Neural progenitor cell (in vitro differentiated cells): ENCODE data around the gene DISC1. TPM values are rescaled to one million over a fixed set of nuclear protein-coding genes. Genes with fewer than 3 reads are reported as not detected.

Source experiments
- DNase-seq: peaks from one replicate; pipeline ENCODE4 v3.0.0-alpha.2; 2016; ENCODE audit warnings: low spot score
- H2AFZ ChIP-seq: fragments of 200-600 bp; sonication (generic); replicated peaks from 2 replicates; pipeline ENCODE4 v1.6.1; 2016; ENCODE audit warnings: antibody characterized with exemption
- H3F3A ChIP-seq: fragments of 200-600 bp; sonication (generic); 2 replicates; pipeline ENCODE4 v1.6.1; 2016; ENCODE audit warnings: antibody characterized with exemption, low read depth
- H3K27ac ChIP-seq: fragments of 200-600 bp; sonication (generic); 2 replicates; pipeline ENCODE4 v1.5.1; 2016; ENCODE audit warnings: mild to moderate bottlenecking
- H3K27me3 ChIP-seq: fragments of 200-600 bp; sonication (generic); 2 replicates; pipeline ENCODE4 v1.6.1; 2016; ENCODE audit warnings: mild to moderate bottlenecking, moderate library complexity
- H3K36me3 ChIP-seq: fragments of 200-600 bp; sonication (generic); 2 replicates; pipeline ENCODE4 v1.5.1; 2016
- H3K4me1 ChIP-seq: fragments of 200-600 bp; sonication (generic); 2 replicates; pipeline ENCODE4 v1.6.1; 2016; ENCODE audit warnings: mixed run types
- H3K4me2 ChIP-seq: fragments of 200-600 bp; sonication (generic); 2 replicates; pipeline ENCODE4 v1.6.1; 2016
- H3K4me3 ChIP-seq: fragments of 200-600 bp; sonication (generic); 2 replicates; pipeline ENCODE4 v1.5.1; 2016
- H3K79me2 ChIP-seq: fragments of 200-600 bp; sonication (generic); 2 replicates; pipeline ENCODE4 v1.6.1; 2016; ENCODE audit warnings: low read depth
- H3K9ac ChIP-seq: fragments of 200-600 bp; sonication (generic); 2 replicates; pipeline ENCODE4 v1.6.1; 2016
- H3K9me3 ChIP-seq: fragments of 200-600 bp; sonication (generic); 2 replicates; pipeline ENCODE4 v1.5.1; 2016; ENCODE audit warnings: low read depth
- H4K20me1 ChIP-seq: fragments of 200-600 bp; sonication (generic); 2 replicates; pipeline ENCODE4 v1.6.1; 2016; ENCODE audit warnings: low read depth
- H3K27ac Mint-ChIP-seq: 3 replicates; pipeline ENCODE4 v1.8.0; 2021; ENCODE audit warnings: mixed read lengths
- H3K27me3 Mint-ChIP-seq: 2 replicates; pipeline ENCODE4 v1.8.0; 2022; ENCODE audit warnings: low read depth, mild to moderate bottlenecking, inconsistent platforms, moderate library complexity, mixed read lengths; ENCODE audit not compliant: insufficient read depth
- H3K36me3 Mint-ChIP-seq: 3 replicates; pipeline ENCODE4 v1.8.0; 2021; ENCODE audit warnings: mixed read lengths
- H3K4me1 Mint-ChIP-seq: 3 replicates; pipeline ENCODE4 v1.8.0; 2021; ENCODE audit warnings: mixed read lengths
- H3K4me3 Mint-ChIP-seq: 3 replicates; pipeline ENCODE4 v1.8.0; 2021; ENCODE audit warnings: mild to moderate bottlenecking, moderate library complexity, mixed read lengths
- H3K9me3 Mint-ChIP-seq: 3 replicates; pipeline ENCODE4 v1.8.0; 2020; ENCODE audit warnings: mixed read lengths
- EZH2 ChIP-seq: fragments of 200-600 bp; sonication (generic); IDR thresholded peaks from 2 replicates; pipeline ENCODE4 v1.6.1; 2017; ENCODE audit warnings: antibody characterized with exemption, mild to moderate bottlenecking, moderate library complexity
- EZH2phosphoT487 ChIP-seq: fragments of 200-600 bp; sonication (generic); IDR thresholded peaks from 2 replicates; pipeline ENCODE4 v1.6.1; 2017; ENCODE audit warnings: antibody characterized with exemption
- total RNA-seq: library from RNA; depleted of rRNA; stranded (reverse); fragments of >200 nt; gene quantifications from 2 replicates; pipeline ENCODE4 v1.2.3, GENCODE V29; 2015; ENCODE audit warnings: low replicate concordance
- TF ChIP-seq, protein P1 (sequence below): fragments of 200-600 bp; sonication (generic); IDR thresholded peaks from 2 replicates; pipeline ENCODE4 v1.5.1; 2017; ENCODE audit warnings: antibody characterized with exemption, mild to moderate bottlenecking

DISC1 gene
- total RNA-seq, 1 donor from 2014 or later, result 1.8 TPM

DNA sequence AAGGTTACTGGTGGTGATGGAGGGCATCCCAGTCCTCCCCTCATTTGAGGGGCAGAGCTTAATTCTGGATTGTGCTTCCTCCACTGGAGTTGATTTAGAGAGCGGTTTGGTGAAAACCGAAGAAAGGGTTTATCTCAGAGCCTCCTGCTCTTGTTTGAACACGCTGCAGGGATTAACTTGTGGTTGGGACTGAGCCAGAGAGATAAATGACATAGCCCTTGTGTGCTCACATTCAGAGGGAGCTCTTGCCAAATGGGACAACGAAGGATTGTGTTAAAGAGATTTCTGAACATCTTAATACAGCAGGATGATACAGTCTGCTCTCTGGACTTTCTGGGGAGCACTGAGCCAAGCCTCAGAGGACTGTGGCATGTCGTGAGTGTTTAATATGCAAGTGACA lies 308.2 kb downstream of the DISC1 start:
- no peak overlapping the region for H3K4me3 ChIP-seq
- no peaks in the 10 kb centered on the region for H3K36me3 ChIP-seq
- H3K9ac ChIP-seq, result no peak overlapping the region
- no peaks in the 10 kb centered on the region for H4K20me1 ChIP-seq
- Mint-ChIP-seq H3K36me3 (no peaks in the 10 kb centered on the region), H3K27ac (peak overlapping the region; percentile 73), H3K9me3 (peaks cover 4% of the 10 kb centered on the region), H3K4me3 (peak overlapping the region; percentile 6), H3K4me1 (peaks cover 62% of the 10 kb centered on the region), H3K27me3 (peaks cover 2% of the 10 kb centered on the region)
- TF ChIP-seq EZH2, result no peak
- TF ChIP-seq, protein P1, sequence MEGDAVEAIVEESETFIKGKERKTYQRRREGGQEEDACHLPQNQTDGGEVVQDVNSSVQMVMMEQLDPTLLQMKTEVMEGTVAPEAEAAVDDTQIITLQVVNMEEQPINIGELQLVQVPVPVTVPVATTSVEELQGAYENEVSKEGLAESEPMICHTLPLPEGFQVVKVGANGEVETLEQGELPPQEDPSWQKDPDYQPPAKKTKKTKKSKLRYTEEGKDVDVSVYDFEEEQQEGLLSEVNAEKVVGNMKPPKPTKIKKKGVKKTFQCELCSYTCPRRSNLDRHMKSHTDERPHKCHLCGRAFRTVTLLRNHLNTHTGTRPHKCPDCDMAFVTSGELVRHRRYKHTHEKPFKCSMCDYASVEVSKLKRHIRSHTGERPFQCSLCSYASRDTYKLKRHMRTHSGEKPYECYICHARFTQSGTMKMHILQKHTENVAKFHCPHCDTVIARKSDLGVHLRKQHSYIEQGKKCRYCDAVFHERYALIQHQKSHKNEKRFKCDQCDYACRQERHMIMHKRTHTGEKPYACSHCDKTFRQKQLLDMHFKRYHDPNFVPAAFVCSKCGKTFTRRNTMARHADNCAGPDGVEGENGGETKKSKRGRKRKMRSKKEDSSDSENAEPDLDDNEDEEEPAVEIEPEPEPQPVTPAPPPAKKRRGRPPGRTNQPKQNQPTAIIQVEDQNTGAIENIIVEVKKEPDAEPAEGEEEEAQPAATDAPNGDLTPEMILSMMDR, result no peak
- TF ChIP-seq EZH2phosphoT487, result no peak
- peaks cover 34% of the 10 kb centered on the region for H3K4me1 ChIP-seq
- no peak overlapping the region for H2AFZ ChIP-seq
- H3K4me2 ChIP-seq, result peak overlapping the region; percentile 30
- peak overlapping the region; percentile 5 for H3K27ac ChIP-seq
- H3F3A ChIP-seq, result peaks cover 20% of the 10 kb centered on the region
- peak; percentile 73 for DNase-seq
- H3K9me3 ChIP-seq, result peaks cover 5% of the 10 kb centered on the region
- H3K27me3 ChIP-seq, result no peaks in the 10 kb centered on the region
- H3K79me2 ChIP-seq, result no peaks in the 10 kb centered on the region

GRCh38 chr1:231935856-231936255 lies 309.3 kb downstream of the DISC1 start:
- Histone ChIP-seq H2AFZ (no peak overlapping the region), H3K79me2 (no peaks in the 10 kb centered on the region), H3K27ac (no peak overlapping the region), H3K4me1 (peaks cover 23% of the 10 kb centered on the region), H3K36me3 (no peaks in the 10 kb centered on the region), H3F3A (peaks cover 11% of the 10 kb centered on the region), H4K20me1 (no peaks in the 10 kb centered on the region), H3K9ac (no peak overlapping the region), H3K9me3 (peaks cover 5% of the 10 kb centered on the region), H3K27me3 (no peaks in the 10 kb centered on the region), H3K4me3 (no peak overlapping the region), H3K4me2 (peak overlapping the region; percentile 30)
- Mint-ChIP-seq H3K4me3 (peak overlapping the region; percentile 14), H3K9me3 (peaks cover 4% of the 10 kb centered on the region), H3K36me3 (no peaks in the 10 kb centered on the region), H3K27me3 (peaks cover 2% of the 10 kb centered on the region), H3K4me1 (peaks cover 62% of the 10 kb centered on the region), H3K27ac (peak overlapping the region; percentile 64)
- DNase-seq, result no peak
- TF ChIP-seq EZH2 (no peak), EZH2phosphoT487 (no peak)
- TF ChIP-seq, protein P1, result no peak

- H3K9ac ChIP-seq, result no peak overlapping the region
- no peak overlapping the region for H2AFZ ChIP-seq
- H3K27ac ChIP-seq, result no peak overlapping the region
- no peaks in the 10 kb centered on the region for H3K79me2 ChIP-seq
- peaks cover 28% of the 10 kb centered on the region for H3K4me1 ChIP-seq
- H3K9me3 ChIP-seq, result no peaks in the 10 kb centered on the region
- no peak for DNase-seq
- Mint-ChIP-seq H3K9me3 (peaks cover 4% of the 10 kb centered on the region), H3K4me3 (peak overlapping the region; percentile 19), H3K4me1 (peaks cover 73% of the 10 kb centered on the region), H3K27me3 (peaks cover 2% of the 10 kb centered on the region), H3K36me3 (no peaks in the 10 kb centered on the region), H3K27ac (peak overlapping the region; percentile 48)
- no peaks in the 10 kb centered on the region for H3K27me3 ChIP-seq
- no peak for TF ChIP-seq EZH2
- TF ChIP-seq EZH2phosphoT487, result no peak
- TF ChIP-seq, protein P1, result no peak
- no peak overlapping the region for H3K4me2 ChIP-seq
- H3F3A ChIP-seq, result peaks cover 11% of the 10 kb centered on the region
- no peak overlapping the region for H3K4me3 ChIP-seq
- no peaks in the 10 kb centered on the region for H3K36me3 ChIP-seq
- no peaks in the 10 kb centered on the region for H4K20me1 ChIP-seq
These were observed 310.6 kb downstream of the DISC1 start for GRCh38 chr1:231936983-231937775.
